Naive thymus-derived CD8-positive, alpha-beta T cell (primary cell): ENCODE data around the gene PGC. TPM values are rescaled to one million over a fixed set of nuclear protein-coding genes. Genes with fewer than 3 reads are reported as not detected.

Experiments
- ATAC-seq, 2 donors: fragments of 150-1000 bp; cut with Tn5 transposase in 1 of 2; sonication (Bioruptor Pico), chemical (Tn5 transposase) in 1 of 2; 1 replicate in 1 of 2; 2 replicates in 1 of 2; pipeline ENCODE4 v1.10.0; 2021; ENCODE audit warnings: mild to moderate bottlenecking in 2 of 2, moderate library complexity in 2 of 2
- POLR2A ChIA-PET: fragments of 350-600 bp; sonication (Branson Sonifier 250); formaldehyde crosslinking; loops from one replicate; lab custom pipeline; 2021; ENCODE audit warnings: antibody characterized with exemption; lab: Charles Lee
- DNase-seq, 10 donors: peaks; one replicate each; pipeline versions ENCODE4 v3.0.0 to v3.0.0-alpha.2; 2020 to 2022
- H3K27ac Mint-ChIP-seq, 10 donors: one replicate each; pipeline ENCODE4 v1.8.0; 2020 to 2022; ENCODE audit warnings: mild to moderate bottlenecking in 10 of 10, mixed read lengths in 10 of 10, moderate library complexity in 4 of 10, inconsistent platforms in 1 of 10
- H3K27me3 Mint-ChIP-seq, 5 donors: one replicate each; pipeline ENCODE4 v1.8.0; 2021 to 2022; ENCODE audit warnings: mixed read lengths in 5 of 5
- H3K36me3 Mint-ChIP-seq, 3 donors: one replicate each; pipeline ENCODE4 v1.8.0; 2020 to 2022; ENCODE audit warnings: mixed read lengths in 3 of 3, mild to moderate bottlenecking in 2 of 3, inconsistent platforms in 1 of 3
- H3K4me1 Mint-ChIP-seq, 4 donors: one replicate each; pipeline ENCODE4 v1.8.0; 2021 to 2022; ENCODE audit warnings: mixed read lengths in 4 of 4
- H3K4me3 Mint-ChIP-seq, 10 donors: one replicate each; pipeline ENCODE4 v1.8.0; 2020 to 2022; ENCODE audit warnings: mild to moderate bottlenecking in 10 of 10, mixed read lengths in 10 of 10, moderate library complexity in 6 of 10, inconsistent platforms in 1 of 10
- H3K9me3 Mint-ChIP-seq, 9 donors: one replicate each; pipeline ENCODE4 v1.8.0; 2020 to 2022; ENCODE audit warnings: mixed read lengths in 9 of 9, mild to moderate bottlenecking in 3 of 9, inconsistent platforms in 1 of 9, moderate library complexity in 1 of 9
- polyA plus RNA-seq, 3 donors: library from polyadenylated mRNA; unstranded; fragments of 300-500 nt; fragmentation: Illumina TruSeq; gene quantifications; one replicate each; pipeline ENCODE4 v1.2.3, GENCODE V29; 2021
- total RNA-seq, 8 experiments: library from RNA in 2 of 8; stranded (reverse) in 2 of 8; gene quantifications; one replicate each; pipeline ENCODE4 v1.2.3 and lab custom pipeline; 2021 to 2026

PGC gene
- total and polyA plus RNA-seq, 5 experiments from 2014 or later = not detected

- DNase-seq (peak in 9 of 10 donors; percentile 26 to 75 (median 64)), ATAC-seq (peak; percentile 39 to 69)
- H3K4me3 Mint-ChIP-seq = peak overlapping the region; percentile 3 to 91 (median 56)
- H3K4me1 Mint-ChIP-seq = peaks cover 13 to 65% (median 48%) of the 10 kb centered on the region in 4 donors
- H3K27me3 Mint-ChIP-seq = no peaks in the 10 kb centered on the region
- POLR2A ChIA-PET = interaction anchor here (0.9 to 3.2 kb wide), 4 partner anchors 26 to 54 kb away, joined by 3 to 26 read pairs (median 4); partner anchors contain the start of gene TOMM6
- no peaks in the 10 kb centered on the region for H3K9me3 Mint-ChIP-seq
- H3K27ac Mint-ChIP-seq = peak overlapping the region; percentile 73 to 95 (median 81)
- no peaks in the 10 kb centered on the region for H3K36me3 Mint-ChIP-seq
Measured at GRCh38 chr6:41732591-41733359, 14.4 kb downstream of the PGC start.

GRCh38 chr6:41732149-41732548 lies 15.0 kb downstream of the PGC start:
- H3K36me3 Mint-ChIP-seq = no peaks in the 10 kb centered on the region
- peaks cover 13 to 70% (median 54%) of the 10 kb centered on the region in 4 donors for H3K4me1 Mint-ChIP-seq
- no peaks in the 10 kb centered on the region for H3K9me3 Mint-ChIP-seq
- POLR2A ChIA-PET = interaction anchor here (0.9 to 3.2 kb wide), 3 partner anchors 26 to 55 kb away, joined by 3 to 26 read pairs (median 3); partner anchors contain the start of gene TOMM6
- DNase-seq (no peak), ATAC-seq (no peak)
- no peaks in the 10 kb centered on the region for H3K27me3 Mint-ChIP-seq
- peak overlapping the region; percentile 73 to 95 (median 81) for H3K27ac Mint-ChIP-seq
- peak overlapping the region in 9 of 10 donors; percentile 3 to 91 (median 55) for H3K4me3 Mint-ChIP-seq

GRCh38 chr6:41731561-41732086 lies 15.6 kb downstream of the PGC start:
- ATAC-seq (no peak), DNase-seq (no peak)
- H3K36me3 Mint-ChIP-seq = no peaks in the 10 kb centered on the region
- H3K9me3 Mint-ChIP-seq = no peaks in the 10 kb centered on the region
- peak overlapping the region in 1 of 10 donors; percentile 52 for H3K4me3 Mint-ChIP-seq
- H3K4me1 Mint-ChIP-seq = peaks cover 16 to 75% (median 59%) of the 10 kb centered on the region in 4 donors
- peak overlapping the region in 3 of 10 donors; percentile 40 to 89 (median 60) for H3K27ac Mint-ChIP-seq
- H3K27me3 Mint-ChIP-seq = no peaks in the 10 kb centered on the region
- POLR2A ChIA-PET = no interaction called here

- Mint-ChIP-seq H3K27me3 (no peaks in the 10 kb centered on the region), H3K4me3 (peak overlapping the region in 3 of 10 donors; percentile 41 to 52 (median 43)), H3K9me3 (no peaks in the 10 kb centered on the region), H3K36me3 (no peaks in the 10 kb centered on the region), H3K4me1 (peaks cover 16 to 81% (median 56%) of the 10 kb centered on the region in 4 donors), H3K27ac (peak overlapping the region in 8 of 10 donors; percentile 30 to 82 (median 60))
- ATAC-seq = no peak
- POLR2A ChIA-PET = no interaction called here
- no peak for DNase-seq
Measured at GRCh38 chr6:41730531-41731436, 16.4 kb downstream of the PGC start.

GRCh38 chr6:41729624-41730023 lies 17.6 kb downstream of the PGC start:
- Mint-ChIP-seq H3K9me3 (no peaks in the 10 kb centered on the region), H3K4me3 (peak overlapping the region in 1 of 10 donors; percentile 40), H3K27me3 (no peaks in the 10 kb centered on the region), H3K36me3 (no peaks in the 10 kb centered on the region), H3K27ac (peak overlapping the region in 3 of 10 donors; percentile 19 to 76 (median 75)), H3K4me1 (peaks cover 16 to 90% (median 52%) of the 10 kb centered on the region in 4 donors)
- ATAC-seq = no peak
- DNase-seq = no peak
- POLR2A ChIA-PET = no interaction called here

- Mint-ChIP-seq H3K27ac (peak overlapping the region in 7 of 10 donors; percentile 19 to 76 (median 72)), H3K36me3 (no peaks in the 10 kb centered on the region), H3K4me1 (peaks cover 18 to 97% (median 54%) of the 10 kb centered on the region in 4 donors), H3K27me3 (no peaks in the 10 kb centered on the region), H3K4me3 (peak overlapping the region in 4 of 10 donors; percentile 20 to 61 (median 37)), H3K9me3 (no peaks in the 10 kb centered on the region)
- POLR2A ChIA-PET = no interaction called here
- ATAC-seq (no peak), DNase-seq (no peak)
Measured at GRCh38 chr6:41728954-41729353, 18.2 kb downstream of the PGC start.

GRCh38 chr6:41728073-41728936 lies 18.9 kb downstream of the PGC start:
- ATAC-seq (no peak), DNase-seq (peak in 1 of 10 donors; percentile 28)
- Mint-ChIP-seq H3K4me1 (peaks cover 18 to 98% (median 51%) of the 10 kb centered on the region in 4 donors), H3K36me3 (no peaks in the 10 kb centered on the region), H3K9me3 (no peaks in the 10 kb centered on the region), H3K4me3 (peak overlapping the region in 3 of 10 donors; percentile 34 to 61 (median 40)), H3K27ac (peak overlapping the region in 7 of 10 donors; percentile 18 to 76 (median 60)), H3K27me3 (no peaks in the 10 kb centered on the region)
- POLR2A ChIA-PET = no interaction called here

GRCh38 chr6:41727705-41728072 lies 19.5 kb downstream of the PGC start:
- H3K36me3 Mint-ChIP-seq = no peaks in the 10 kb centered on the region
- no peaks in the 10 kb centered on the region for H3K9me3 Mint-ChIP-seq
- POLR2A ChIA-PET = no interaction called here
- ATAC-seq (no peak), DNase-seq (no peak)
- H3K27me3 Mint-ChIP-seq = no peaks in the 10 kb centered on the region
- peak overlapping the region in 4 of 10 donors; percentile 65 to 90 (median 76) for H3K27ac Mint-ChIP-seq
- peak overlapping the region in 2 of 10 donors; percentile 26 to 72 for H3K4me3 Mint-ChIP-seq
- peaks cover 17 to 98% (median 46%) of the 10 kb centered on the region in 4 donors for H3K4me1 Mint-ChIP-seq

- H3K4me1 Mint-ChIP-seq = peaks cover 13 to 94% (median 40%) of the 10 kb centered on the region in 4 donors
- no peaks in the 10 kb centered on the region for H3K9me3 Mint-ChIP-seq
- no peaks in the 10 kb centered on the region for H3K36me3 Mint-ChIP-seq
- DNase-seq (no peak), ATAC-seq (peak in 1 of 2 donors; percentile 39)
- H3K27ac Mint-ChIP-seq = peak overlapping the region in 5 of 10 donors; percentile 39 to 90 (median 71)
- H3K27me3 Mint-ChIP-seq = no peaks in the 10 kb centered on the region
- POLR2A ChIA-PET = interaction anchor here (1.3 kb wide), 1 partner anchor 10 kb away, joined by 3 read pairs; no protein-coding TSS in a partner anchor
- peak overlapping the region in 6 of 10 donors; percentile 29 to 72 (median 62) for H3K4me3 Mint-ChIP-seq
Measured at GRCh38 chr6:41726876-41727275, 20.3 kb downstream of the PGC start.

- Mint-ChIP-seq H3K36me3 (no peaks in the 10 kb centered on the region), H3K9me3 (no peaks in the 10 kb centered on the region), H3K4me3 (no peak overlapping the region), H3K4me1 (peaks cover 12 to 91% (median 23%) of the 10 kb centered on the region in 4 donors), H3K27me3 (no peaks in the 10 kb centered on the region), H3K27ac (peak overlapping the region in 2 of 10 donors; percentile 36 to 50)
- POLR2A ChIA-PET = interaction anchor here (1.4 kb wide), 1 partner anchor 10 kb away, joined by 5 read pairs; no protein-coding TSS in a partner anchor
- DNase-seq (no peak), ATAC-seq (no peak)
Measured at GRCh38 chr6:41724586-41725501, 22.4 kb downstream of the PGC start.
